Measurements from ENCODE around the gene GALNTL6. TPM values are rescaled to one million over a fixed set of nuclear protein-coding genes. Genes with fewer than 3 reads are reported as not detected.

Gene GALNTL6
- total and polyA plus RNA-seq, 2 experiments from 2014 or later = 0.38 to 0.40 TPM

DNA sequence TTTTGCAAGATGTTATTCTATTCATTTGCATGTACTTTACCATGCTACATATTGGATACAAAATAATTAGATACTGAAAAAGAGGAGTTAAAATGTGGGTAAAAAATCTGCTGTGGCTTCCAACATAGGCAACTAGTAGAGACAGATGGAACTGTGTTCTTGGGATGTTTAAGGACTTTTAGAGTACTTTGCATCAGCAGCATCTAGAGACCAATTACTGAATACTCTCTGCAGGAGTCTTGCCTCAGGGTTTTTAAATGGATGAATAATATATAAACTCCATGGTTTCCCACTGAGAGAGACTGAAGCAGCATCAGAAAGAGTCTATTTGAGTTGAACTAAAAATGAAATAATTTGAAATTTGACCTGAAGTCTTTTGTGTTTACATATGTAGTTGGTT, 676.7 kb downstream of the GALNTL6 start:
- H3K27ac ChIP-seq (ENCODE audit: low read depth) = no peak overlapping the region
- H3K27me3 Mint-ChIP-seq (ENCODE audit: insufficient read depth, low read depth, poor library complexity) = no peaks in the 10 kb centered on the region
- H3K27me3 ChIP-seq (ENCODE audit: insufficient read depth) = no peaks in the 10 kb centered on the region
- H3K36me3 ChIP-seq (ENCODE audit: insufficient read depth) = no peaks in the 10 kb centered on the region
- H3K9me3 Mint-ChIP-seq = no peaks in the 10 kb centered on the region
- H3K4me1 ChIP-seq (ENCODE audit: insufficient read depth) = peaks cover 17% of the 10 kb centered on the region; the same call in 1 of the 2 replicates
- no peak for TF ChIP-seq NANOG (IDR thresholded peaks at IDR 0.05; ENCODE audit: borderline replicate concordance)
- TF ChIP-seq, protein P1, sequence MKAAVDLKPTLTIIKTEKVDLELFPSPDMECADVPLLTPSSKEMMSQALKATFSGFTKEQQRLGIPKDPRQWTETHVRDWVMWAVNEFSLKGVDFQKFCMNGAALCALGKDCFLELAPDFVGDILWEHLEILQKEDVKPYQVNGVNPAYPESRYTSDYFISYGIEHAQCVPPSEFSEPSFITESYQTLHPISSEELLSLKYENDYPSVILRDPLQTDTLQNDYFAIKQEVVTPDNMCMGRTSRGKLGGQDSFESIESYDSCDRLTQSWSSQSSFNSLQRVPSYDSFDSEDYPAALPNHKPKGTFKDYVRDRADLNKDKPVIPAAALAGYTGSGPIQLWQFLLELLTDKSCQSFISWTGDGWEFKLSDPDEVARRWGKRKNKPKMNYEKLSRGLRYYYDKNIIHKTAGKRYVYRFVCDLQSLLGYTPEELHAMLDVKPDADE (IDR thresholded peaks at IDR 0.05) = no peak
- TF ChIP-seq, protein P2, sequence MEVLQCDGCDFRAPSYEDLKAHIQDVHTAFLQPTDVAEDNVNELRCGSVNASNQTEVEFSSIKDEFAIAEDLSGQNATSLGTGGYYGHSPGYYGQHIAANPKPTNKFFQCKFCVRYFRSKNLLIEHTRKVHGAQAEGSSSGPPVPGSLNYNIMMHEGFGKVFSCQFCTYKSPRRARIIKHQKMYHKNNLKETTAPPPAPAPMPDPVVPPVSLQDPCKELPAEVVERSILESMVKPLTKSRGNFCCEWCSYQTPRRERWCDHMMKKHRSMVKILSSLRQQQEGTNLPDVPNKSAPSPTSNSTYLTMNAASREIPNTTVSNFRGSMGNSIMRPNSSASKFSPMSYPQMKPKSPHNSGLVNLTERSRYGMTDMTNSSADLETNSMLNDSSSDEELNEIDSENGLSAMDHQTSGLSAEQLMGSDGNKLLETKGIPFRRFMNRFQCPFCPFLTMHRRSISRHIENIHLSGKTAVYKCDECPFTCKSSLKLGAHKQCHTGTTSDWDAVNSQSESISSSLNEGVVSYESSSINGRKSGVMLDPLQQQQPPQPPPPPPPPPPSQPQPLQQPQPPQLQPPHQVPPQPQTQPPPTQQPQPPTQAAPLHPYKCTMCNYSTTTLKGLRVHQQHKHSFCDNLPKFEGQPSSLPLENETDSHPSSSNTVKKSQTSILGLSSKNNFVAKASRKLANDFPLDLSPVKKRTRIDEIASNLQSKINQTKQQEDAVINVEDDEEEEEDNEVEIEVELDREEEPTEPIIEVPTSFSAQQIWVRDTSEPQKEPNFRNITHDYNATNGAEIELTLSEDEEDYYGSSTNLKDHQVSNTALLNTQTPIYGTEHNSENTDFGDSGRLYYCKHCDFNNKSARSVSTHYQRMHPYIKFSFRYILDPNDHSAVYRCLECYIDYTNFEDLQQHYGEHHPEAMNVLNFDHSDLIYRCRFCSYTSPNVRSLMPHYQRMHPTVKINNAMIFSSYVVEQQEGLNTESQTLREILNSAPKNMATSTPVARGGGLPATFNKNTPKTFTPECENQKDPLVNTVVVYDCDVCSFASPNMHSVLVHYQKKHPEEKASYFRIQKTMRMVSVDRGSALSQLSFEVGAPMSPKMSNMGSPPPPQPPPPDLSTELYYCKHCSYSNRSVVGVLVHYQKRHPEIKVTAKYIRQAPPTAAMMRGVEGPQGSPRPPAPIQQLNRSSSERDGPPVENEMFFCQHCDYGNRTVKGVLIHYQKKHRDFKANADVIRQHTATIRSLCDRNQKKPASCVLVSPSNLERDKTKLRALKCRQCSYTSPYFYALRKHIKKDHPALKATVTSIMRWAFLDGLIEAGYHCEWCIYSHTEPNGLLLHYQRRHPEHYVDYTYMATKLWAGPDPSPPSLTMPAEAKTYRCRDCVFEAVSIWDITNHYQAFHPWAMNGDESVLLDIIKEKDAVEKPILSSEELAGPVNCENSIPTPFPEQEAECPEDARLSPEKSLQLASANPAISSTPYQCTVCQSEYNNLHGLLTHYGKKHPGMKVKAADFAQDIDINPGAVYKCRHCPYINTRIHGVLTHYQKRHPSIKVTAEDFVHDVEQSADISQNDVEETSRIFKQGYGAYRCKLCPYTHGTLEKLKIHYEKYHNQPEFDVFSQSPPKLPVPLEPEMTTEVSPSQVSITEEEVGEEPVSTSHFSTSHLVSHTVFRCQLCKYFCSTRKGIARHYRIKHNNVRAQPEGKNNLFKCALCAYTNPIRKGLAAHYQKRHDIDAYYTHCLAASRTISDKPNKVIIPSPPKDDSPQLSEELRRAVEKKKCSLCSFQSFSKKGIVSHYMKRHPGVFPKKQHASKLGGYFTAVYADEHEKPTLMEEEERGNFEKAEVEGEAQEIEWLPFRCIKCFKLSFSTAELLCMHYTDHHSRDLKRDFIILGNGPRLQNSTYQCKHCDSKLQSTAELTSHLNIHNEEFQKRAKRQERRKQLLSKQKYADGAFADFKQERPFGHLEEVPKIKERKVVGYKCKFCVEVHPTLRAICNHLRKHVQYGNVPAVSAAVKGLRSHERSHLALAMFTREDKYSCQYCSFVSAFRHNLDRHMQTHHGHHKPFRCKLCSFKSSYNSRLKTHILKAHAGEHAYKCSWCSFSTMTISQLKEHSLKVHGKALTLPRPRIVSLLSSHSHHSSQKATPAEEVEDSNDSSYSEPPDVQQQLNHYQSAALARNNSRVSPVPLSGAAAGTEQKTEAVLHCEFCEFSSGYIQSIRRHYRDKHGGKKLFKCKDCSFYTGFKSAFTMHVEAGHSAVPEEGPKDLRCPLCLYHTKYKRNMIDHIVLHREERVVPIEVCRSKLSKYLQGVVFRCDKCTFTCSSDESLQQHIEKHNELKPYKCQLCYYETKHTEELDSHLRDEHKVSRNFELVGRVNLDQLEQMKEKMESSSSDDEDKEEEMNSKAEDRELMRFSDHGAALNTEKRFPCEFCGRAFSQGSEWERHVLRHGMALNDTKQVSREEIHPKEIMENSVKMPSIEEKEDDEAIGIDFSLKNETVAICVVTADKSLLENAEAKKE (CRISPR knock-in tag; IDR thresholded peaks at IDR 0.05) = no peak
- TF ChIP-seq EZH2 (IDR thresholded peaks at IDR 0.05; ENCODE audit: low read depth, unreplicated experiment) = no peak
- TF ChIP-seq POLR2AphosphoS5 (IDR thresholded peaks at IDR 0.05; ENCODE audit: low read depth) = no peak
- TF ChIP-seq, protein P3, sequence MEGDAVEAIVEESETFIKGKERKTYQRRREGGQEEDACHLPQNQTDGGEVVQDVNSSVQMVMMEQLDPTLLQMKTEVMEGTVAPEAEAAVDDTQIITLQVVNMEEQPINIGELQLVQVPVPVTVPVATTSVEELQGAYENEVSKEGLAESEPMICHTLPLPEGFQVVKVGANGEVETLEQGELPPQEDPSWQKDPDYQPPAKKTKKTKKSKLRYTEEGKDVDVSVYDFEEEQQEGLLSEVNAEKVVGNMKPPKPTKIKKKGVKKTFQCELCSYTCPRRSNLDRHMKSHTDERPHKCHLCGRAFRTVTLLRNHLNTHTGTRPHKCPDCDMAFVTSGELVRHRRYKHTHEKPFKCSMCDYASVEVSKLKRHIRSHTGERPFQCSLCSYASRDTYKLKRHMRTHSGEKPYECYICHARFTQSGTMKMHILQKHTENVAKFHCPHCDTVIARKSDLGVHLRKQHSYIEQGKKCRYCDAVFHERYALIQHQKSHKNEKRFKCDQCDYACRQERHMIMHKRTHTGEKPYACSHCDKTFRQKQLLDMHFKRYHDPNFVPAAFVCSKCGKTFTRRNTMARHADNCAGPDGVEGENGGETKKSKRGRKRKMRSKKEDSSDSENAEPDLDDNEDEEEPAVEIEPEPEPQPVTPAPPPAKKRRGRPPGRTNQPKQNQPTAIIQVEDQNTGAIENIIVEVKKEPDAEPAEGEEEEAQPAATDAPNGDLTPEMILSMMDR (conservative IDR thresholded peaks at IDR 0.05; ENCODE audit: low read depth in 2 of 2) = no peak
- no peak for TF ChIP-seq ZNF331 (CRISPR knock-in tag; IDR thresholded peaks at IDR 0.05; ENCODE audit: low read depth)
- no peak for TF ChIP-seq JUNB (IDR thresholded peaks at IDR 0.05; ENCODE audit: unreplicated experiment)
- TF ChIP-seq, protein P4, sequence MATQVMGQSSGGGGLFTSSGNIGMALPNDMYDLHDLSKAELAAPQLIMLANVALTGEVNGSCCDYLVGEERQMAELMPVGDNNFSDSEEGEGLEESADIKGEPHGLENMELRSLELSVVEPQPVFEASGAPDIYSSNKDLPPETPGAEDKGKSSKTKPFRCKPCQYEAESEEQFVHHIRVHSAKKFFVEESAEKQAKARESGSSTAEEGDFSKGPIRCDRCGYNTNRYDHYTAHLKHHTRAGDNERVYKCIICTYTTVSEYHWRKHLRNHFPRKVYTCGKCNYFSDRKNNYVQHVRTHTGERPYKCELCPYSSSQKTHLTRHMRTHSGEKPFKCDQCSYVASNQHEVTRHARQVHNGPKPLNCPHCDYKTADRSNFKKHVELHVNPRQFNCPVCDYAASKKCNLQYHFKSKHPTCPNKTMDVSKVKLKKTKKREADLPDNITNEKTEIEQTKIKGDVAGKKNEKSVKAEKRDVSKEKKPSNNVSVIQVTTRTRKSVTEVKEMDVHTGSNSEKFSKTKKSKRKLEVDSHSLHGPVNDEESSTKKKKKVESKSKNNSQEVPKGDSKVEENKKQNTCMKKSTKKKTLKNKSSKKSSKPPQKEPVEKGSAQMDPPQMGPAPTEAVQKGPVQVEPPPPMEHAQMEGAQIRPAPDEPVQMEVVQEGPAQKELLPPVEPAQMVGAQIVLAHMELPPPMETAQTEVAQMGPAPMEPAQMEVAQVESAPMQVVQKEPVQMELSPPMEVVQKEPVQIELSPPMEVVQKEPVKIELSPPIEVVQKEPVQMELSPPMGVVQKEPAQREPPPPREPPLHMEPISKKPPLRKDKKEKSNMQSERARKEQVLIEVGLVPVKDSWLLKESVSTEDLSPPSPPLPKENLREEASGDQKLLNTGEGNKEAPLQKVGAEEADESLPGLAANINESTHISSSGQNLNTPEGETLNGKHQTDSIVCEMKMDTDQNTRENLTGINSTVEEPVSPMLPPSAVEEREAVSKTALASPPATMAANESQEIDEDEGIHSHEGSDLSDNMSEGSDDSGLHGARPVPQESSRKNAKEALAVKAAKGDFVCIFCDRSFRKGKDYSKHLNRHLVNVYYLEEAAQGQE (IDR thresholded peaks at IDR 0.05; ENCODE audit: unreplicated experiment) = no peak
- no peak for TF ChIP-seq EZH2phosphoT487 (IDR thresholded peaks at IDR 0.05; ENCODE audit: unreplicated experiment)
- no peak for TF ChIP-seq CREB1 (CRISPR knock-in tag; IDR thresholded peaks at IDR 0.05; ENCODE audit: low read depth)
- TF ChIP-seq ZNF114 (CRISPR knock-in tag; IDR thresholded peaks at IDR 0.05) = no peak
- TF ChIP-seq STAT1 (IDR thresholded peaks at IDR 0.05; ENCODE audit: unreplicated experiment) = no peak
- no peak overlapping the region for H3K4me3 ChIP-seq
- no peak overlapping the region; the same call in 1 of the 2 replicates for H3K27ac Mint-ChIP-seq
- no peak overlapping the region for H2AFZ ChIP-seq
- no peak for DNase-seq (ENCODE audit: low spot score)
- no peaks in the 10 kb centered on the region for H3F3A ChIP-seq (replicated peaks; ENCODE audit: low read depth)
- no peak for ATAC-seq
- H3K4me2 ChIP-seq = no peak overlapping the region
- no peaks in the 10 kb centered on the region for H3K36me3 Mint-ChIP-seq (ENCODE audit: low read depth)
- H3K9me2 ChIP-seq (ENCODE audit: insufficient read depth) = peaks cover 6% of the 10 kb centered on the region; the same call in 1 of the 2 replicates
- H3K79me2 ChIP-seq (replicated peaks; ENCODE audit: insufficient read depth) = no peaks in the 10 kb centered on the region
- H3K4me1 Mint-ChIP-seq = peaks cover 14% of the 10 kb centered on the region
- H4K20me1 ChIP-seq (replicated peaks; ENCODE audit: insufficient read depth) = no peaks in the 10 kb centered on the region
- H3K4me3 Mint-ChIP-seq = no peak overlapping the region
